GM12892 (cell line): ENCODE measurements around the gene OR52E1.

ENCODE experiments used
- POLR2A ChIP-seq: IDR thresholded peaks from 2 replicates; pipeline ENCODE4 v1.6.1; 2011; ENCODE audit warnings: low read depth, low read length, control low read depth
- POLR2AphosphoS5 ChIP-seq: IDR thresholded peaks from 2 replicates; pipeline ENCODE4 v1.6.1; 2011; ENCODE audit warnings: low read depth, low read length, control low read depth

DNA sequence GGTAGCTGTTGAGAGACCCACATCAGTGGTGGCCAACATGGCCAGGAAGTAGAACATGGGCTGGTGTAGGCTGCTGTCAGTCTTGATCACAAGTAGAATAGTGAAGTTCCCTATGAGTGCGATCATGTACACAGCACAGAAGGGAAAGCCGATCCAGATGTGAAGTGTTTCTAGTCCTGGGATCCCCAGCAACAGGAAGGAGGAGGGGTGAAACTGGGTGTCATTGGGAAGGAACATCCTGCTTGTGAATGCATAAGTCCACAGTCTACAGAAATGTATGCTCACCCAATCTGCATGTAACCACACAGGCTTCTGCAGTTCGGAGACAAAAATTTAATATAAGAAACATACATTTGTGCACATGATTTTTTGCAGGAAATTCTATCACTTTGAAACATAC is 10.0 kb upstream of the OR52E1 start, which contains the start of gene OR52E2:
- no peak for TF ChIP-seq POLR2A
- no peak for TF ChIP-seq POLR2AphosphoS5
